Activated naive CD8-positive, alpha-beta T cell (primary cell): ENCODE data around the gene TOR1A.
"Not testable (repeated sequence)": the region's sequence is repeated elsewhere in the genome, so short reads cannot be mapped to it uniquely, and the experiment has no call there.

ENCODE experiments used
- H3K27ac Mint-ChIP-seq: one replicate; pipeline ENCODE4 v1.8.0; 2021; ENCODE audit warnings: mixed read lengths
- H3K27me3 Mint-ChIP-seq: one replicate; pipeline ENCODE4 v1.8.0; 2021; ENCODE audit warnings: mixed read lengths
- H3K36me3 Mint-ChIP-seq: one replicate; pipeline ENCODE4 v1.8.0; 2021; ENCODE audit warnings: mixed read lengths
- H3K4me1 Mint-ChIP-seq: one replicate; pipeline ENCODE4 v1.8.0; 2021; ENCODE audit warnings: low read depth, mixed read lengths
- H3K4me3 Mint-ChIP-seq: one replicate; pipeline ENCODE4 v1.8.0; 2021; ENCODE audit warnings: mild to moderate bottlenecking, mixed read lengths
- H3K9me3 Mint-ChIP-seq: one replicate; pipeline ENCODE4 v1.8.0; 2021; ENCODE audit warnings: low read depth, mixed read lengths

TOR1A gene

DNA sequence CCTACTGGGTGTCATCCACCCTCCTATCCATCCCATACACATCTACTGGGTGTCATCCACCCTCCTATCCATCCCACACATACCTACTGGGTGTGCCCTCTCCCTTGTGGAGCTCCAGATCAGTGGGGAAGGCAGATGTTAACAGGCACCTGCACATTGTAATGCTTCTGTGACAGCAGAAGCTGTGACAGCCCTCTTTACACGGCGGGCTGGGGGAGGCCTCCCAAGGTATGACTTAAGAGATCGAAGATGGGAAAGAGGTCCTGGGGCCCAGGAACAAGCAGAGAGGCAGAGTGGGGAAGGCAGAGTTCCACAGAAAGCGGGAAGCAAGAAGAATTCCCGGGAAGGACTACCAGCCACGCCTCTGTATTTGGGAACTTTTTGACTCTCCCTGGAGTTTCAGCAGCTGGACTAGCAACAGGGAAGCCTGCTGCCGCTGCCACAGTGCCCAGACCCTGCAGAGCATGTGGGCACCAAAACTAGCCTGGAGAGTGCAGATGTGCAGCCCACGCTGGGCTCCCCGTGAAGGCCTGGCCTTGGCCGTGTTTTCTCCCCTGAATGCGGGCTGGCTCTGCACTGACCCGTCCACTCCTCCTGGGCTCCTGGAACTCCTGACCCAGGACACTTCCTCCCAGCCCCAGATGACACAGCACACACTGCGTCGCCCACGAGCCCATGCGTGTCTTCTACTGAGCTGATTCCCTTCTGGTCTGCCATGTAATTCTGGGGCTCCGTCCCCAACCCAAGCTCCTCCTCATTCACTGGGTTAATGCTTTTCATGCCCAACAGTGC is 9.3 kb downstream of the TOR1A start:
- H3K4me3 Mint-ChIP-seq = no peak overlapping the region
- H3K9me3 Mint-ChIP-seq = no peaks in the 10 kb centered on the region

DNA sequence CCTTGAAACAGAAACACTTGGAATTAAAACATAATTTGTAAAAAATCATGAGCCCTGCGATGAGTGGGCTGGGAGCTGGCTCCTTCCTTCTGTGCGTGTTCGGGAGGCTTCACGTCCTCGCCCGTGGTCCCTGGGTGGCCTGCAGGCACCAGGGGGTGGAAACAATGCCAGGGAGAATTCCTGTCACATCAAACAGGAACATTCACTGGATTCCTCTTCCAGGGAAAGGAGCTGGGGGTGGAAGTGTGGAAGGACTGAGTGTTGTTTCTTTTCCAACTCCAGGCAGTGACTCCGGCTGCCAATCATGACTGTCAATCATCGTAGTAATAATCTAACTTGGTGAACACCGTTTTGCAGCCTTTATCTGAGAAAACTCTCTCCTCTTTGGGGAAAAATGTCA is 10.3 kb downstream of the TOR1A start:
- no peaks in the 10 kb centered on the region for H3K9me3 Mint-ChIP-seq
- peaks cover 14% of the 10 kb centered on the region for H3K4me1 Mint-ChIP-seq
- H3K27me3 Mint-ChIP-seq = no peaks in the 10 kb centered on the region
- H3K27ac Mint-ChIP-seq = no peak overlapping the region
- peaks cover 5% of the 10 kb centered on the region for H3K36me3 Mint-ChIP-seq
- H3K4me3 Mint-ChIP-seq = no peak overlapping the region

More for the DNA sequence above, 9.3 kb downstream of the TOR1A start:
- Mint-ChIP-seq H3K27me3 (no peaks in the 10 kb centered on the region), H3K27ac (no peak overlapping the region), H3K36me3 (peaks cover 5% of the 10 kb centered on the region), H3K4me1 (peaks cover 10% of the 10 kb centered on the region)

GRCh38 chr9:129812385-129812784 is 11.6 kb downstream of the TOR1A start:
- Mint-ChIP-seq H3K9me3 (no peaks in the 10 kb centered on the region), H3K36me3 (peaks cover 4% of the 10 kb centered on the region), H3K27ac (no peak overlapping the region), H3K4me1 (peaks cover 12% of the 10 kb centered on the region), H3K4me3 (no peak overlapping the region), H3K27me3 (no peaks in the 10 kb centered on the region)

DNA sequence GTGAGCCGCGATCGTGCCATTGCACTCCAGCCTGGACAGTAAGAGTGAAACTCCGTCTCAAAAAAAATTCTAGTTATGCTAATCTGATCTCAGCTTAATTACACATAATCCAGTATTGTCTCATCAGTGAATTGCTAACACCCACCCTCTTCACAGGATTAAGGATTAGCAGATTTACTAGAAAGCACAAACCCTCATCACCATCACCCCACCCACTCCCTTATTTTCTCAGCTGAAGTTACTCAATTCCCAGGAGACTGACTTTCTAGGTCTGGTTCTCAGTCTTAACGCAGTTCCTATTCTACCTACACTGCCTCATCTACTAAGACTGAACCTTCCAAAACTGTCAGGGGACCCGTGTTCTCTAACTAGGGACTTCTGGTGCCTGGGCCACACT is 12.0 kb downstream of the TOR1A start:
- no peak overlapping the region for H3K27ac Mint-ChIP-seq
- peaks cover 6% of the 10 kb centered on the region for H3K36me3 Mint-ChIP-seq
- no peaks in the 10 kb centered on the region for H3K27me3 Mint-ChIP-seq
- no peaks in the 10 kb centered on the region for H3K9me3 Mint-ChIP-seq
- H3K4me3 Mint-ChIP-seq = no peak overlapping the region
- H3K4me1 Mint-ChIP-seq = peaks cover 14% of the 10 kb centered on the region

DNA sequence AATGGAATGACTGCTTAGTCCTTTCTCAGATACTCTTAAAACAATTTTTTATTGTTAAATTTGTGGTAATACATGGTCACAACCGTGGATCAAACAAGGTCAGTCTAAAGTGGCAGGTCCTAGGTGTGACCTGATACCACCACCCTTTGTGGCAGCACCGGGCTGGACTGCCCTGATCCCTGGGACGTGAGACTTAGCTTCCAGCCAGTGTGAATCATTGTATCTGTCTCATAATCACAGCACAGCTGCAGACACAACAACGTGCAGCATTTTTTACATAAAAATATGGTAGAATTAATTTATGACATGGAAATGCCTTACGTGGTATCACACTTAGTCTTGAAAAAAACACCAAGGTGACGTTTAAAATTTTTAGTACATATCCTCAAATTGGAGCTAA is 13.1 kb downstream of the TOR1A start:
- no peak overlapping the region for H3K4me3 Mint-ChIP-seq
- peaks cover 7% of the 10 kb centered on the region for H3K36me3 Mint-ChIP-seq
- H3K27me3 Mint-ChIP-seq = no peaks in the 10 kb centered on the region
- peaks cover 24% of the 10 kb centered on the region for H3K4me1 Mint-ChIP-seq
- H3K9me3 Mint-ChIP-seq = no peaks in the 10 kb centered on the region
- H3K27ac Mint-ChIP-seq = no peak overlapping the region

DNA sequence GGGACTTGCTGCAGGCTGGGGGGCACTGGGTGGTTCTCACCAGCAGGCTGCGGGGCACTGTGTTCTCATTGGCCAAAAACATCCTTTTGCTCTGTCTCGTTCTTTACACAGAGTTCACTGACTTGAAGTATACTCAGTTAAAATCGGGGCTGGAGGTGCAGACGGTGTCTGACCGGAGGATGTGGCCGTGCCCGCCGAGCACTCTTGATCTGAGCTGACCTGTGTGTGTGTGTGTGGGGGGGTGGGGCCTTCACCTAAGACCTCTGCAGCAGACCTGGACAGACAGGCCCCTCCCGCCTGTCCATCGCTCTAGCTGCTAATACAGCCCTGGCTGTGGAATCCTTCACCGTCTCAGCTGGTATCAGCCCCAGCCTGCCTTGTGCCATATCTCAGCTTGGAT is 13.8 kb downstream of the TOR1A start:
- no peak overlapping the region for H3K4me3 Mint-ChIP-seq
- H3K9me3 Mint-ChIP-seq = no peaks in the 10 kb centered on the region
- peaks cover 7% of the 10 kb centered on the region for H3K36me3 Mint-ChIP-seq
- no peak overlapping the region for H3K27ac Mint-ChIP-seq
- peaks cover 29% of the 10 kb centered on the region for H3K4me1 Mint-ChIP-seq
- no peaks in the 10 kb centered on the region for H3K27me3 Mint-ChIP-seq

DNA sequence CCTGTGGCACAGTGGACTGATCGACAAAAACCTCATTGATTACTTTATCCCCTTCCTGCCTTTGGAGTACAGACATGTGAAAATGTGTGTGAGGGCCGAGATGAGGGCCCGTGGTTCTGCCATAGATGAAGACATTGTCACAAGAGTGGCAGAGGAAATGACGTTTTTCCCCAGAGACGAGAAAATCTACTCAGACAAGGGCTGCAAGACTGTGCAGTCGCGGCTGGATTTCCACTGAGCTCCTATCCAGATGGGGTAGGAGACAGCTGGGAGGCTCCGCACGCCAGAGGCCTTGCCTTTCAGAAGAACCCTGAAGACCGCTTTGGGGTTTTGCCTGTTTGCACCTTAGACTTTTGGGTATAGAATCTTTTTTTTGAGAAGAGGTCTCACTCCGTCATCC is 14.6 kb downstream of the TOR1A start:
- Mint-ChIP-seq H3K4me3 (no peak overlapping the region), H3K4me1 (peaks cover 31% of the 10 kb centered on the region), H3K27ac (no peak overlapping the region), H3K36me3 (peaks cover 7% of the 10 kb centered on the region), H3K27me3 (no peaks in the 10 kb centered on the region), H3K9me3 (no peaks in the 10 kb centered on the region)

DNA sequence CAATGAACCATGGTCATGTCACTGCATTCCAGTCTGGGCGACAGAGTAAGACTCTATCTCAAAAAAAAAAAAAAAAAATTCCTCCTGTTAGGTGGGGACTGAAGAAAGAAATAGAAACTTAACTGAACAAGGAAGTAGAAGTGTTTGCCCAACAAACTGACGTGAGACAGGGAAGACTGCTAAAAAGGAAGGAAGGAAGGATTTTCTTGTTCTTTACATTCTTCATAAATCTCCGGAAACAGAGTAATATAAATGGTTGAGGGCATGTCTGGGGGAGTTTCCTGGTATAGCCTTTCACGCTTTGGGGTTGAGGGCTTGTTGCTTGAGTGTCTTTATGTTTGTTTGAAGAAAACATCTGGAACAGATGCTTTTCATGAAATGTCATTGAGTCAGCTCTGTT is 17.9 kb downstream of the TOR1A start:
- peak overlapping the region; percentile 61 for H3K27ac Mint-ChIP-seq
- H3K4me3 Mint-ChIP-seq = peak overlapping the region; percentile 38
- H3K36me3 Mint-ChIP-seq = peaks cover 7% of the 10 kb centered on the region
- H3K27me3 Mint-ChIP-seq = no peaks in the 10 kb centered on the region
- no peaks in the 10 kb centered on the region for H3K9me3 Mint-ChIP-seq
- peaks cover 33% of the 10 kb centered on the region for H3K4me1 Mint-ChIP-seq

DNA sequence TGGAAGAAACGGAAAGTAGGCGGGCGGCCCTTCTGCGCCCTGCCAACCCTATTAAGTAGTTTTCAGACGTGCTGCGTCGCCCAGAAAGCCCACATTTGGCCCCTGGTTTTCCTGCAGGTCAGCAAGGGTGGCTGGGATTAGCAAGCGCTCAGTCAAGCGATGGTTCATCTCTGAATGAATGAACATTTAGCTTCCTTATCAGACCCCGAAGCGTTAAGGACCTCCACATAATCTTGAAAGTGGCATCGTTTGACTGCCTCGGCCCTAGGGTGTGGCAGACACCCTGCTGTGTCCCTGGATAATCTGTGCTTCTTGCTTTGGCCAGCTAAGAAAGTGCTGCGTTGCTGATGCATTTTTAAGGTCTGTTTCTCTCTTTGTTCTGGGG is 20.3 kb downstream of the TOR1A start:
- Mint-ChIP-seq H3K27ac (peak overlapping the region; percentile 34), H3K4me3 (peak overlapping the region; percentile 91), H3K27me3 (no peaks in the 10 kb centered on the region), H3K4me1 (peaks cover 27% of the 10 kb centered on the region), H3K36me3 (peaks cover 7% of the 10 kb centered on the region), H3K9me3 (no peaks in the 10 kb centered on the region)

- Mint-ChIP-seq H3K4me3 (peak within 1 kb of the TSS; percentile 91), H3K9me3 (no peaks in the 10 kb centered on the region), H3K27ac (peak within 1 kb of the TSS; percentile 88)
These were observed 20.9 kb downstream of the TOR1A start, which contains the start of gene TOR1B for GRCh38 chr9:129802833-129803675. Gene TOR1B (plus strand): TSS chr9:129803184. CDS start chr9:129803213, 29 bp downstream.

DNA sequence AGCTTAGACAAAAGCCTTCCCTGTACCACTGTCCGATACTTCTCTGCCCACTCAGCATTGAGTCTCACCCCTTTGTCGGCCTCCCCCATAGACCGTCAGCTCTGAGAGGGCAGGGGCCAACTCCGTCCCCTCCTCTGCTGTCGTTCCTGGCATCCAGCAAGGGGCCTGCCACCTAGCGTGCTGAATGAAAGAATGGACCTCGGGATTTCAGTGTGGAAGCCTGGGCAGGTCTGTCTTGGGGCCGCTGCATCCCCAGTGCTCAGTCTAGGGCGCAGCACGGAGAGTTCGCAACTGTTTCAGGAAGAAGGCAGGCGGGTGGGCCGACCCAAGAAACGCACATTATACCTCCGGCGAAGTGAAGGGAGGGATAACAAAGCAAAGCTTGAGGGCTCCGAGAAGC is 22.4 kb downstream of the TOR1A start:
- Mint-ChIP-seq H3K27ac (no peak overlapping the region), H3K36me3 (peaks cover 3% of the 10 kb centered on the region), H3K27me3 (no peaks in the 10 kb centered on the region), H3K4me3 (peak overlapping the region; percentile 51), H3K9me3 (no peaks in the 10 kb centered on the region), H3K4me1 (peaks cover 22% of the 10 kb centered on the region)

More at GRCh38 chr9:129802833-129803675, 20.9 kb downstream of the TOR1A start, which contains the start of gene TOR1B:
- H3K4me1 Mint-ChIP-seq = peaks cover 27% of the 10 kb centered on the region
- H3K36me3 Mint-ChIP-seq = peaks cover 7% of the 10 kb centered on the region
- no peaks in the 10 kb centered on the region for H3K27me3 Mint-ChIP-seq

GRCh38 chr9:129798973-129799372 is 25.0 kb downstream of the TOR1A start:
- Mint-ChIP-seq H3K4me1 (peaks cover 5% of the 10 kb centered on the region), H3K36me3 (no peaks in the 10 kb centered on the region), H3K27me3 (no peaks in the 10 kb centered on the region), H3K4me3 (no peak overlapping the region), H3K27ac (no peak overlapping the region), H3K9me3 (no peaks in the 10 kb centered on the region)

DNA sequence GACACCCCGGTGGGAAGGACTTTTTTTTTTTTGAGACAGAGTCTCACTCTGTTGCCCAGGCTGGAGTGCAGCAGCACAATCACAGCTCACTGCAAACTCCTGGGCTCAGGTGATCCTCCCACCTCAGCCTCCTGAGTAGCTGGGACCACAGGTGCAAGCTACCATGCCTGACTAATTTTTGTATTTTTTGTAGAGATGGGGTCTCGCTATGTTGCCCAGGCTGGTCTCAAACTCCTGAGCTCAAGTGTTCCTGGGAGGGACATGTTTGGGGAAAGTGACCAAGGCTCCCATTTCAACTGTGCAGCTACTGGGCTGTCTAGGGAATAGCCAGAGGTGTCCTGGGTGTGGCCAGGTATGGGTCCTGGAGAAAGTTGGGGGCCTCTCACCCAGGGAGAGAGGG is 27.9 kb downstream of the TOR1A start:
- H3K27ac Mint-ChIP-seq, H3K27me3 Mint-ChIP-seq, H3K4me3 Mint-ChIP-seq, H3K4me1 Mint-ChIP-seq, H3K36me3 Mint-ChIP-seq, H3K9me3 Mint-ChIP-seq: not testable (repeated sequence)

DNA sequence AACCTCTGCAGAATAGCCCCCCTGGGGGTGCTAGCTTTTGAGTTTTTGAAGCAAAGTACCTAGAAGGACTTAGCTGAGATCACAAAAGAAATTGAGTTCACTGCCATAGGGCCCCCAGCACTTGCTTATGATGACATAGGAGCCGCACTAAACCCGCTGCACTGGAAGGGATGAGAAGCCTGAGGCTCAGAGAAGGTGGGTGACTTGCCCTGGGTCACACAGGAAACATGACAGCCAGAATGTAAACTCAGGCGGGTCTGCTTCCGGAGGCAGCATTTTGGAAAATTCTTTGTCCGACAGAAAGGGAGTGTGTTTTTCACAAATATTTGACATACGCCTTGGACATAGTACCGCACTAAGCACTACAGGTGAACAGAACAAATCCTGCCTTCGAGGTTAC is 29.4 kb downstream of the TOR1A start:
- Mint-ChIP-seq H3K9me3 (no peaks in the 10 kb centered on the region), H3K4me1 (peaks cover 5% of the 10 kb centered on the region), H3K27me3 (no peaks in the 10 kb centered on the region), H3K27ac (no peak overlapping the region), H3K4me3 (no peak overlapping the region), H3K36me3 (no peaks in the 10 kb centered on the region)

GRCh38 chr9:129786481-129786880 is 37.5 kb downstream of the TOR1A start:
- peaks cover 6% of the 10 kb centered on the region for H3K4me1 Mint-ChIP-seq
- no peaks in the 10 kb centered on the region for H3K9me3 Mint-ChIP-seq
- no peak overlapping the region for H3K4me3 Mint-ChIP-seq
- no peaks in the 10 kb centered on the region for H3K36me3 Mint-ChIP-seq
- no peak overlapping the region for H3K27ac Mint-ChIP-seq
- H3K27me3 Mint-ChIP-seq = peaks cover 2% of the 10 kb centered on the region
